HS-27A (cell line): ENCODE data around the gene RPL32.
A peak's percentile ranks its signal among the peaks of the same experiment; 100 is the strongest.
"Not testable (repeated sequence)": the region's sequence is repeated elsewhere in the genome, so short reads cannot be mapped to it uniquely, and the experiment has no call there.

Source experiments
- DNase-seq: peaks from one replicate; pipeline ENCODE4 v3.0.0-alpha.2; 2012; ENCODE audit warnings: low read depth, missing footprints

RPL32 gene

GRCh38 chr3:12841149-12841969 is at the start of gene RPL32:
TSS of gene RPL32 (minus strand) at chr3:12841565. CDS start at chr3:12840237, 1,328 bp downstream.
- peak; percentile 89 for DNase-seq

GRCh38 chr3:12890610-12891390 is 49.4 kb upstream of the RPL32 start:
- DNase-seq, result no peak

GRCh38 chr3:12886736-12887135 is 45.4 kb upstream of the RPL32 start:
- no peak for DNase-seq

- DNase-seq, result no peak
Observed at GRCh38 chr3:12886106-12886679, 44.8 kb upstream of the RPL32 start.

GRCh38 chr3:12885583-12885930 is 44.2 kb upstream of the RPL32 start:
- DNase-seq, result no peak

- no peak for DNase-seq
Observed at GRCh38 chr3:12884790-12885582, 43.6 kb upstream of the RPL32 start.

DNA sequence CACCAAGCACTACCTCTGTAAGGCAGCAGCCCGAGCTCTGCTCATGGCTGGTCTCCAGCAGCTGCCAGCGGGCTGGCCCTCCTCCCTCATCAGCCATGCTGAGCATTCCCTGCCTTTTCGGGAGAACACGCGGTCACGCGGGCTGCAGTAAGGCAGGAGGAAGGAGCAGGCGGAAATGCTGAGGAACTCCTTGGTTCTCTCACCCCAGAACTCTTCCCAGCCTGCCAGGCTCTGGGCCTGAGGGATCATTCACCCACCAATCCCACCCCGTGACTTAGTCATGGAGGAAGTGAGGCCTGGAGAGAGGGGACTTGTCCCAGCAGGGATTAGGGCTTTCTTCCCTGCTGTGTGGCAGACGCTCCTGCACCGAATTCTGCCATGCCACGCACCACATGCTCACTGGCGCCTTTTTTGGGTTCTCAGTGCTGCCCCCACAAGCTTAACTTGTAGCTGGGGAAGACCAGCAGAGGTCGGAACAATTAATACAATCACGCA is 42.9 kb upstream of the RPL32 start:
- no peak for DNase-seq

DNA sequence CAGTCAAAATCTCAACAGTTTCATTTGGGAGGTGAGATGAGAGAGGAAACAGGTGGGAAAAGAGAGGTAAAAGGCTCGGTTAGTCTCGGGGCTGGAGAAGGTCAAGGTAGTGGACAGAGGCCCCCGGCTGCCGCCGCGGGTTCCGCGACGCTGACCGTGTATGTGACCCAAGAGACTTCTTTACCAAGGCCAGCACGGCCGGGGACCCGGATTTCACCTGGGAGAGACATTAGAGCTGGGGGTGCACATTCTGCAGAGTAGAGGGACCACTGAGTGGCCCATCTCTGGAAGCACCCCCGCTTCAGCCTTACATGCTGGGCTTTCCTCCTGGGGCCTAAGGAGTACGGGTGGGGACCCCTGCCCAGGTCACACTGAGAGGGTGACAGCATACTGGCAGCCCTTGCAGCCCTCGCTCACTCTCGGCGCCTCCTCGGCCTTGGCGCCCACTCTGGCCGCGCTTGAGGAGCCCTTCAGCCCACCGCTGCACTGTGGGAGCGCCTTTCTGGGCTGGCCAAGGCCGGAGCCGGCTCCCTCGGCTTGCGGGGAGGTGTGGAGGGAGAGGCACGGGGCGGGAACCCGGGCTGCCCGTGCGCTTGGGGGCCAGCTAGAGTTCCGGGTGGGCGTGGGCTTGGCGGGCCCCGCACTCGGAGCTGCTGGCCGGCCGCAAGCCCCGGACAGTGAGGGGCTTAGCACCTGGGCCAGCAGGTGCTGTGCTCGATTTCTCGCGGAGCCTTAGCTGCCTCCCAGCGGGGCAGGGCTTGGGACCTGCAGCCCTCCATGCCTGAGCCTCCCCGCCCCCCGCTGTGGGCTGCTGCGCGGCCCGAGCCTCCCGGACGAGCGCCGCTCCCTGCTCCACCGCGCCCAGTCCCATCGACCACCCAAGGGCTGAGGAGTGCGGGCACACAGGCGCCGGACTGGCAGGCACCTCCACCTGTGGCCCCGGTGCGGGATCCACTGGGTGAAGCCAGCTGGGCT is 41.3 kb upstream of the RPL32 start:
- DNase-seq, result no peak

DNA sequence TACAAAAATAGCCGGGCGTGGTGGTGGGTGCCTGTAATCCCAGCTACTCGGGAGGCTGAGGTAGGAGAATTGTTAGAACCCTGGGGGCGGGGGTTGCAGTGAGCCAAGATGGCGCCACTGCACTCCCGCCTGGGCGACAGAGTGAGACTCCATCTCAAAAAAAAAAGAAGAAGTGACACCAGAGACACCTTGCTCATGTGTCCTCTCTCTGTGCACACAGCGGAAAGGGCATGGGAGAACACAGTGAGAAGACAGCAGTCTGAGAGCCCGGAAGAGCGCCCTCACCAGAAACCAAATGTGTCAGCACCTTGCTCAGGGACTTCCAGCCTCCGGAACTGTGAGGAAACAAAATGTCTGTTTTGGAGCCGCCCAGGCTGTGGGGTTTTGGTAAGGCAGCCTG is 40.5 kb upstream of the RPL32 start:
- DNase-seq, result not testable (repeated sequence)

DNA sequence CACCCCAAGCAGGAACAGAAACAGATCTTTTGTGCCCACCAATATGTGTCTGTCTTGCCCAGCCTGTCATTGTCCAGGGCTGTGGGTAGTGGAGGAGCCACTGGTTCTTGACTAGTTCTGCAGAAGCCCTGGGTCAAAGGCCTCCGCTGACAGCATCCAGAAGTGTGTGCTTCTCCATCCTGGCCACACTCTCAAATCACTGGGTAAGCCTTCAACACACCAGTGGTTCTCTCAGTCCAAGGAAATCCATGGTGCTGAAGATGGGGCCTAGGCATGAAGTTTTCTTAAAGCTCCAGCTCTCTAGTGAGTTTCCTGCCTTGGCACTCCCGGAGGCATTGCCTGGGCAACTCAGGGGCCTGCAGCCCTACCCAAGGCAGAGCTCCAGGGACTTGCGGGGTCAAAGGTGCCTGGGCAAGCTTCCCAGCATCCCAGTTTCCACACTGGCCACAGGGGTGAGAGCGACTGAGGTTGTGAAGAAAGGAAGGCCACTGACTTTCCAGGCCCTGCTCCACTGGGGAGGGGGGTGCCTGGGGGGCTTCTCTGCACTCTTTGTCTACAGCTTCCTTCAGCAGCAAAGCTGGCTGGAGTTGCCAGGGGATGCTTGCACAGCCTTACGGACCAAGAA is 37.9 kb upstream of the RPL32 start:
- DNase-seq, result no peak

DNA sequence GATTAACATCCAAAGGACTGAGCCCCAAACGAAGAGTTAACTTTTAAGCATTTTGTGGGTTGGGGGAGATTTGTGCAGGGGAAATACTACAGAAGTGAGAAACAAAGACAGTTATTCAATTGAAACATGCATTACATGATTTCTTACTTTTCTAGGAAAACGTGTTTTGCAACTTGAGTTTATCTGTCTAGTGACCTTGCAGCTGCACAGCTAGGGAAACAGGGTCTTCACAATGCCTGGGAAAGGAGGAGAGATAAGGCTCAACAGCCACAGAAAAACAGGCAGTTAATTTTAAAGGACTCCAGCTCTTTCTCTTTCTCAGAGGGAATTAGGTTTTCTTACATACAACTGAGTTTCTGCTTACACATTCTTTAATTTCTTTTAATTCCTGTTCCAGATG is 37.4 kb upstream of the RPL32 start:
- not testable (repeated sequence) for DNase-seq

DNA sequence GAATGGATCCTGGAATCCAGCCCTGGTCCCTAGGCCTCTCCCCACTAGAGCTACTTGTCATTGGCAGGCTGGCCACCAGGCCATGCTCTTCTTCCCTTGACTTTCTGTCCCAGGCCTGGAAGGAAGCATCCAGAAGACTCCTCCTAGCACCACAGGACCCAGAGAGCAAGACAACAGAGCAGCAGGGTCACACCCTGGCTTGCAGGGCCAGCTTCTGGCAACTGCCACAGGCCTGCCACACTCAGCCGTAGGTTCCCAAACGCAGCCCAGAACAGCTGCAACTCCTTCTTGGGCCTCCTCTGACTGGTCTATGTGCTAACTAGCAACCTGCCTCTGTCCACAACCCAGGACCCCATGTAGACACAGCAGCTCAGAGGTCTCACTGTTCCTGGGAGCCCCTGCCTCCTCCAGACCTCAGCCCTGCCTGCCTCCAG is 36.8 kb upstream of the RPL32 start:
- no peak for DNase-seq

DNA sequence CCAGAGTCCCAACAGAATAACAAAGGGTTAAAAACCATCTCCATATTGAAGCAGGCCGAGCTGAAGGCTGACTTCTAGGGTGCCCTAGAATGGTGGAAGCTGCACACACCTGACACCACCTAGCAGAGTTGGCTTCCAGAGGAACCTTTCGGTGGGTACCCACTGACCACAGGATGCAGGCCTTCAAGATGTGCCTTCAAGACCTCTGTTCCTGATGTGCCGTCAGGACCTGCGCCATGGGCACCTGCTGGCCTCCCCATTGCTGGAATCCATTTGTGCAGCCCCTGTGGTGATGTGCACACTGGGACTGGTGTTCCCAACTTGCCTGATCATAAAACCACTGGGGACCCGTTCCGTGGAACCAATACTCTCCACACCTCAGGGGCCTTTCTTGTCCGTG is 35.7 kb upstream of the RPL32 start:
- no peak for DNase-seq

GRCh38 chr3:12875857-12876836 is 34.8 kb upstream of the RPL32 start:
- DNase-seq, result no peak

DNA sequence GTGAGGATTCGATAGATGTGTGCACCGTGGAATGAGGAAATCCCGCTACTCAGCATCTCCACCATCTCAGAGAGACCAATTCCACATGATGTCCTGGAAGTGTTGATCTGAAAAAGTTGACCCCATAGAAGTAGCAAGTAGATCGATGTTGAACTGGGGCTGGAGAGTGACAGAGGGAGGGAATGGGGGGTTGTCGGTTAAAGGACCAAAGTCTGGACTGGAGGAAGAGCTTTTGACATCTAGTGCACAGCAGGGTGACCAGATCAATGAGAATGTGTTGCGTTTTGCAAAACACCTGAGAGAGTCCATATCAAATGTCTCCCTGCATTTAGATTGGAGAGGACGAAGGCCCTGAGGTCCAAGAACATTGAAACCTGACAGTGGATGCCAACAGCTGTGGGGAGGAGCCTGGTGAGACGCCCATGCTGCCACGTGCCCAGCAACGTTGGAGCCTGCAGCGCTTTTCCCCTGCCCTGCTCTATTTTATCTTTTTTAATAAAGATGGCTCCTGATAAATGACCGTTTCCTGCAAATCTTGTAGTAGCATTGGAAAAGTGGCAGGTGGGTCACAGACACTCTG is 30.1 kb upstream of the RPL32 start:
- DNase-seq, result no peak

DNA sequence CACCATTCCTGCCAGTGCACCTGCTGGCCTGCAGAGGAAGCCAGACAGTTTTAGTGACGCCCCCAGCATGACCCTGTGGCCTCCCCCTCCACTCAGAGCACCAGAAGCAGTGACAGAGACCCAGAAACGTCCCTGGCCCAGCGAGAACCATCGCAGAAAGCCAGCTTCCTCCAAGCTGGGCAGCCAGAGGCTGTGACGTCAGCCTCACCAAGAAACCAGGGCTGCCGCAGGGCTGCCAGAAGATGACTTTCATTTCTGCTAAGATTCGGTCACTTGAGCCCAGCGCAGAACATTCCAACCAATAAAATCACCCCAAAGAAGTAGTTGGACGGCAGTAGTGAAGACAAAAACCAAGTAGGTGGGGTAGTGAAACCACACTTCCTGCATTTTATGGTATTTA is 29.6 kb upstream of the RPL32 start:
- DNase-seq, result no peak

DNA sequence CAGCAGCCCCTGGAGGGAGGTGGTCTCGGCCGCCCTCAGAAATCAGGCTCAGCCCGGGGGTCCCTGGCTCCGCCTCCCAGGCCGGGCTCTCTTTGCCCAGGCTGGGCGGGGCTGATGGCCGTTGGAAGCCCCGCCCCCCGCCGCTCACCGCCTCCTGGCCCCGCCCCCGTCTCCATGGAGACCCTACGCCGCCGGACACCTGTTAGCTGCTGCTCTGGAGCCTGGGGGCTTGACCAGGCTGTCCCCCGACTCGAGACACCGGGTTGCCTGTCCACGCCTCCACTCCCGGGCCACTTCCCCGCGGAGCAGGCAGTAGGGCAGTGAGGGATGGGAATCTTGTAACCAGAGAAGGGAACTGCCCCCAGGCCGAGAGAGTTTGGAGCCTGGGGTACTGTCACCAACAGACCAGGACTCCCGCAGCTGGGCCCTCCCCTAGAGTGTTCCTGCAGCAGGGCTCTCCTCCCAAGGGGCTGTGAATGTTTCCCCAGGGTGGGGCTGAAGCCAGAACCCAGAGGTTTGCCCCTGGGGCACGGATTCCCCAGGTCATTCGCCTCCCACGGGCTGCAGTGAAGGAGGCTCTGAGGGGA is 27.8 kb upstream of the RPL32 start:
- no peak for DNase-seq
